AG04449 (cell line): ENCODE results near the gene PPP1R27.
"Not testable (repeated sequence)": the region's sequence is repeated elsewhere in the genome, so short reads cannot be mapped to it uniquely, and the experiment has no call there.

Experiments used
- CTCF ChIA-PET: fragments of 350-600 bp; formaldehyde crosslinking; extraction: SDS; loops from one replicate; lab custom pipeline; 2021; ENCODE audit warnings: antibody characterized with exemption; lab: Yijun Ruan, JAX
- POLR2A ChIA-PET: fragments of 400-600, 350-600 bp; formaldehyde crosslinking; extraction: SDS; loops from one replicate; lab custom pipeline; 2020; ENCODE audit warnings: antibody characterized with exemption, inconsistent platforms; lab: Yijun Ruan, JAX
- DNase-seq: peaks from one replicate; pipeline ENCODE4 v3.0.0-alpha.2; 2010; ENCODE audit warnings: low read depth, low spot score
- H3K4me3 ChIP-seq: 2 replicates; pipeline ENCODE4 v1.5.1; 2011; ENCODE audit warnings: low read depth, mild to moderate bottlenecking, control low read depth, low read length
- TF ChIP-seq, protein P1 (sequence below): IDR thresholded peaks from one replicate; pipeline ENCODE4 v1.5.1; 2011; ENCODE audit warnings: mild to moderate bottlenecking, moderate library complexity, low read length, control low read depth, inconsistent platforms; ENCODE audit not compliant: insufficient read depth; ENCODE audit errors: missing control alignments

Gene PPP1R27

DNA sequence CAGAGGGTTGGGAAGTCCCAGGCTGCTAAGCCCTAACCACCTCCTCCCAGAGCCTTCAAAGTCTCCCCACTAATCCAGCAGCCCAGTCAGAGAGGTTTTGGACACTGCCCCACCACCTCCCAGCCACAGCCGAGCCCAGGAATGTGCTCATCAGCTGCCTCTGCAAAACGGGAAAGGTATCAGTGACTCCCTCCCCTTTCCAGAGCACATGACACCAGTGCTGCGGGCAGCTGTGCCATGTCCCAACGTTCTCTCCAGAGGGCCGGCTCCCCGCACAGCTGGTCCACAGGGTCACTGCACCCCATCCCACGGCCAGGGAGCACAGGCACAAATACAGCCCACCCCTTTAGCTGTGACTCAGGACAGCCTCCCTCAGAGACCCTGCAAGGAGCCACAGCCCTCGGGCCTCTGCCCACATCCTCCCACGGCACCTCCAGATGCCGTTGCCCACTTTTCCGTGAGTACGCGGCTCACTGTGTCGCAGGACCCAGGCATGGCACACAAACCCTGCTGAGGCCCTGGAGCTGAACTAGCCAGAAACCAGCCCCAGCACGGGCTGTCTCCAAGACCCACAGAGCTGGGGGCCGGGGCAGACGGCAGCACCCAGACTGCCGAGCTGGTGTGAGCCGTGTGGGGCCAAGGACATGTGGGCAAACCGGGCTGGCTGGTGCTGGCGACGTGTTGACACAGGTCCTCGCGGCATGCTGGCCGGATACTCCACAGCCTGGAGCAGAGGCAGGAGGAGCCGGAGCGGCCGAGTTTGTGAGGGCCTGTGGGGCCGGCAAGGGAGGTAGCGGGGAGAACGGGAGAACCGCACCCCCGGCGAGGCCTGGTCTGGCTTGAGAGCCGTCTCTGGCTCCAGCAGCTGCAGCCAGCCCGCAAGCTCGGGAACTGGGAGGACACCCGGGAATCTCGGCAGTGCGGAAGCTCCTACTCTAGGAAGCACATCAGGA, 6.3 kb upstream of the PPP1R27 start:
- ChIA-PET CTCF (interaction anchor here (0.7 to 2.9 kb wide), 2 partner anchors 12 to 240 kb away, joined by 3 to 12 read pairs; no protein-coding TSS in a partner anchor), POLR2A (interaction anchor here (0.5 to 1.6 kb wide), 6 partner anchors 8 to 142 kb away, joined by 3 to 6 read pairs (median 4); partner anchors contain the start of gene MCRIP1)
- H3K4me3 ChIP-seq = no peak overlapping the region
- DNase-seq = no peak
- TF ChIP-seq, protein P1, sequence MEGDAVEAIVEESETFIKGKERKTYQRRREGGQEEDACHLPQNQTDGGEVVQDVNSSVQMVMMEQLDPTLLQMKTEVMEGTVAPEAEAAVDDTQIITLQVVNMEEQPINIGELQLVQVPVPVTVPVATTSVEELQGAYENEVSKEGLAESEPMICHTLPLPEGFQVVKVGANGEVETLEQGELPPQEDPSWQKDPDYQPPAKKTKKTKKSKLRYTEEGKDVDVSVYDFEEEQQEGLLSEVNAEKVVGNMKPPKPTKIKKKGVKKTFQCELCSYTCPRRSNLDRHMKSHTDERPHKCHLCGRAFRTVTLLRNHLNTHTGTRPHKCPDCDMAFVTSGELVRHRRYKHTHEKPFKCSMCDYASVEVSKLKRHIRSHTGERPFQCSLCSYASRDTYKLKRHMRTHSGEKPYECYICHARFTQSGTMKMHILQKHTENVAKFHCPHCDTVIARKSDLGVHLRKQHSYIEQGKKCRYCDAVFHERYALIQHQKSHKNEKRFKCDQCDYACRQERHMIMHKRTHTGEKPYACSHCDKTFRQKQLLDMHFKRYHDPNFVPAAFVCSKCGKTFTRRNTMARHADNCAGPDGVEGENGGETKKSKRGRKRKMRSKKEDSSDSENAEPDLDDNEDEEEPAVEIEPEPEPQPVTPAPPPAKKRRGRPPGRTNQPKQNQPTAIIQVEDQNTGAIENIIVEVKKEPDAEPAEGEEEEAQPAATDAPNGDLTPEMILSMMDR = no peak

DNA sequence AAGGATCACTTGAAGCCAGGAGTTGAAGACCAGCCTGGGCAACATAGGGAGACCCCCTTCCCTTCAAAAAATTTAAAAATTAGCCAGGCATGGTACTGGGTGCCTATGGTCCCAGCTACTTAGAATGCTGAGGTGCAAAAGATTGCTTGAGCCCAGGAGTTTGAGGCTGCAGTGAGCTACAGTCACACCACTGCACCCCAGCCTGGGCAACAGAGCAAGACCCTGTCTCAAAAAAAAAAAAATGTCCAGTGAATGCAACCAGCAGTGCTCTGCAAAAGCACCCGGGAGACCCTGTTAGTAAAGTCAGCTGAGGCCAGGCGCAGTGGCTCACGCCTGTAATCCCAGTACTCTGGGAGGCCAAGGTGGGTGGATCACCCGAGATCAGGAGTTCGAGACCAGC, 5.2 kb upstream of the PPP1R27 start:
- CTCF ChIA-PET, H3K4me3 ChIP-seq, DNase-seq: not testable (repeated sequence)
- POLR2A ChIA-PET = interaction anchor here (1.1 kb wide), 1 partner anchor 15 kb away, joined by 3 read pairs; no protein-coding TSS in a partner anchor

DNA sequence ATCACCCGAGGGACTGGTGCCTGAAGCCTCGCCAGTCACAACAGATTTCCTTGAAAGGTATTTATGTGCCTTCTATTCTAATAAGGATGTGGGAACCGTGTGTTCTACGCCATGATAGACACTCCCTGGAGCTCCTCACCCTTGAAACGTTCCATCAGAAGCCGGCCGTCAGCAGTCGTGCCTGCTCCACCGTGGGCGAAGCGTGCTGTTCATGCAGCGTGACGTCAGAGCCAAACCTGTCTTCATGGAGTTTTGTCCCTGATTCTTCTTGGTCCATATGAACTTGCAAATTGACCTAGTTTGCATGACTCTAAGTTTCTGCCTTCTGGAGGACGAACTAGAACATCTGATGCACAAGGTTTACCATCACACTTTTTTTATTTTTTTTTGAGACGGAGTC, 4.5 kb upstream of the PPP1R27 start:
- CTCF ChIA-PET = interaction anchor here (1.4 kb wide), 1 partner anchor 106 kb away, joined by 4 read pairs; no protein-coding TSS in a partner anchor

DNA sequence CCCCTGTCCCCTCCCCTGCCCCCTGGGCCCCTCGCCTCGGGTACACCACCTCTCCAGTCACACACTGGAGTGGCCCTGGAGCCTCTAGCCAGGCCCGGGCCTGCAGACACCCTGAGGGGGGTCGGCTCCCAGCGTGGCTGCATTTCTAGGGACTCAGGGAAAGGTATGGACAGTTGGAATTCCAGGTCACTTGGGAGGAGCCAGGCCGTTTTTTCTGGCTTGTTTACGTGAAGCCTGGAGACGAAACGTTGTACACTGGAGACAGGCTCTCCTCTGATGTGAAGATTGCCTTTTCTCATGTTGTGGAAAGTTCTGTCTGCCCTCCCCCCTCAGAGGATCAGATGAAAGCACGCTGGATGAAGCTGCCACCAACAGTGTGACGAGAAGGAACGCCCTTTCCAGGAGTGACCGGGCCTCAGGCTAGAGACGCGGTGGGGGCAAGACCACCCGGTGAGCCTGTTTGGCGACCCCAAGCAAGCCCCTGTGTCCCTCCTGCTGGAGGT, 4.0 kb upstream of the PPP1R27 start:
- CTCF ChIA-PET = interaction anchor here (1.4 kb wide), 1 partner anchor 106 kb away, joined by 4 read pairs; no protein-coding TSS in a partner anchor
- no peak for DNase-seq
- POLR2A ChIA-PET = no interaction called here
- no peak overlapping the region for H3K4me3 ChIP-seq
- TF ChIP-seq, protein P1 = no peak

More for the DNA sequence above, 4.5 kb upstream of the PPP1R27 start:
- no peak for DNase-seq
- POLR2A ChIA-PET = no interaction called here
- TF ChIP-seq, protein P1 = no peak
- H3K4me3 ChIP-seq = no peak overlapping the region

DNA sequence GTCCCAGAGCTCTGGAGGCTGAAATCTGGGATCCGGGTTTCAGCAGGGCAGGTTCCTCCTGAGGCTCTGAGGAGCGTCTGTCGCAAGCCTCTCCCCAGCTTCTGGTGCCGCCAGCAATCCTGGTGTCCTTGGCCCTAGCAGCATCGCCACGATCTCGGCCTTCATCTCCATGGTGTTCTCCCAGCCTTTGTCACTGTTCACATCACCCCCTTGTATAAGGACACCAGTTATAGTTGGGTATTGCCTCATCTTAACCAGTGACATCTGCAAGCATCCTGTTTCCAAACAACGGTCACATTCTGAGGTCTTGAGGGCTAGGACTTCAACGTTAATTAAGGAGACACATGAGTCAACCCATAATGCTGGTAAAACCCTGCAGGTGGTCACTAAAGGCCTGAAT, 2.8 kb upstream of the PPP1R27 start:
- POLR2A ChIA-PET = interaction anchor here (0.5 kb wide), 1 partner anchor 22 kb away, joined by 3 read pairs; no protein-coding TSS in a partner anchor

More for the DNA sequence above, 2.8 kb upstream of the PPP1R27 start:
- CTCF ChIA-PET = no interaction called here
- no peak overlapping the region for H3K4me3 ChIP-seq
- no peak for DNase-seq
- TF ChIP-seq, protein P1 = no peak
